ENCODE measurements around the gene ANGPTL4.

- no peak for TF ChIP-seq RAD21 (IDR thresholded peaks at IDR 0.05; ENCODE audit: low read depth)
- TF ChIP-seq MAX (IDR thresholded peaks at IDR 0.05) = no peak
- no peak for TF ChIP-seq YY1 (IDR thresholded peaks at IDR 0.05; ENCODE audit: low read depth)
- no peak for TF ChIP-seq FOXM1 (IDR thresholded peaks at IDR 0.05; ENCODE audit: borderline replicate concordance, low read depth)
- no peak for TF ChIP-seq TAF1 (IDR thresholded peaks at IDR 0.05; ENCODE audit: low read depth)
- TF ChIP-seq CREB1 (IDR thresholded peaks at IDR 0.05; ENCODE audit: low read depth) = no peak
- peak; percentile 95 for TF ChIP-seq NFIC (IDR thresholded peaks at IDR 0.05)
- peak; percentile 45; the same call in 1 of the 2 replicates for TF ChIP-seq ZBTB7A (IDR thresholded peaks at IDR 0.05; ENCODE audit: low read depth)
Measured at GRCh38 chr19:8367327-8368001, 3.5 kb downstream of the ANGPTL4 start.
